CD4-positive, alpha-beta T cell treated with Interleukin-1 beta for 1 hour (primary cell): ENCODE data around the gene TPD52L2.
A peak's percentile ranks its signal among the peaks of the same experiment; 100 is the strongest.
"Not testable (repeated sequence)": the region's sequence is repeated elsewhere in the genome, so short reads cannot be mapped to it uniquely, and the experiment has no call there.

Experiments
- DNase-seq, 2 donors: peaks; one replicate each; pipeline ENCODE4 v3.0.0-alpha.2; 2020 to 2022

Gene TPD52L2

GRCh38 chr20:63897978-63898561 is 33.0 kb downstream of the TPD52L2 start:
- no peak for DNase-seq

GRCh38 chr20:63898882-63899558 is 34.0 kb downstream of the TPD52L2 start:
- DNase-seq: peak in 1 of 2 donors; percentile 19

- no peak for DNase-seq
These were observed 35.3 kb downstream of the TPD52L2 start for GRCh38 chr20:63900413-63900812.

GRCh38 chr20:63903796-63904561 is 38.9 kb downstream of the TPD52L2 start:
- DNase-seq: peak in 1 of 2 donors; percentile 39

- no peak for DNase-seq
These were observed 43.1 kb downstream of the TPD52L2 start for GRCh38 chr20:63908008-63908682.

GRCh38 chr20:63911176-63911575 is 46.1 kb downstream of the TPD52L2 start:
- DNase-seq: peak in 1 of 2 donors; percentile 18

- no peak for DNase-seq
These were observed 48.7 kb downstream of the TPD52L2 start for GRCh38 chr20:63913768-63914167.

- DNase-seq: no peak
These were observed 50.4 kb downstream of the TPD52L2 start for GRCh38 chr20:63915471-63915870.

GRCh38 chr20:63916371-63916939 is 51.4 kb downstream of the TPD52L2 start:
- not testable (repeated sequence) for DNase-seq

GRCh38 chr20:63917811-63918210 is 52.7 kb downstream of the TPD52L2 start:
- DNase-seq: no peak

- no peak for DNase-seq
These were observed 54.1 kb downstream of the TPD52L2 start for GRCh38 chr20:63919130-63919529.

- DNase-seq: no peak
These were observed 55.2 kb downstream of the TPD52L2 start for GRCh38 chr20:63920226-63920625.

GRCh38 chr20:63923651-63924050 is 58.6 kb downstream of the TPD52L2 start:
- no peak for DNase-seq

GRCh38 chr20:63924241-63924640 is 59.2 kb downstream of the TPD52L2 start:
- no peak for DNase-seq

- no peak for DNase-seq
These were observed 61.2 kb downstream of the TPD52L2 start for GRCh38 chr20:63926298-63926697.

- DNase-seq: no peak
These were observed 64.0 kb downstream of the TPD52L2 start for GRCh38 chr20:63929071-63929470.

GRCh38 chr20:63929473-63929883 is 64.4 kb downstream of the TPD52L2 start:
- not testable (repeated sequence) for DNase-seq

GRCh38 chr20:63930971-63931553 is 66.0 kb downstream of the TPD52L2 start:
- DNase-seq: no peak

- DNase-seq: no peak
These were observed 66.7 kb downstream of the TPD52L2 start for GRCh38 chr20:63931735-63932134.

- no peak for DNase-seq
These were observed 67.6 kb downstream of the TPD52L2 start for GRCh38 chr20:63932606-63933160.

GRCh38 chr20:63933646-63934045 is 68.6 kb downstream of the TPD52L2 start:
- DNase-seq: no peak
